GM18498 (cell line): Measurements from ENCODE around the gene FBXW8.
A peak's percentile ranks its signal among the peaks of the same experiment; 100 is the strongest.
"Not testable (repeated sequence)": the region's sequence is repeated elsewhere in the genome, so short reads cannot be mapped to it uniquely, and the experiment has no call there.

Experiments
- ATAC-seq: cut with Tn5 transposase; IDR thresholded peaks from one replicate; pipeline ENCODE4 v1.9.1; 2021; ENCODE audit warnings: mild to moderate bottlenecking, moderate library complexity; ENCODE audit not compliant: unreplicated experiment

FBXW8 gene

DNA sequence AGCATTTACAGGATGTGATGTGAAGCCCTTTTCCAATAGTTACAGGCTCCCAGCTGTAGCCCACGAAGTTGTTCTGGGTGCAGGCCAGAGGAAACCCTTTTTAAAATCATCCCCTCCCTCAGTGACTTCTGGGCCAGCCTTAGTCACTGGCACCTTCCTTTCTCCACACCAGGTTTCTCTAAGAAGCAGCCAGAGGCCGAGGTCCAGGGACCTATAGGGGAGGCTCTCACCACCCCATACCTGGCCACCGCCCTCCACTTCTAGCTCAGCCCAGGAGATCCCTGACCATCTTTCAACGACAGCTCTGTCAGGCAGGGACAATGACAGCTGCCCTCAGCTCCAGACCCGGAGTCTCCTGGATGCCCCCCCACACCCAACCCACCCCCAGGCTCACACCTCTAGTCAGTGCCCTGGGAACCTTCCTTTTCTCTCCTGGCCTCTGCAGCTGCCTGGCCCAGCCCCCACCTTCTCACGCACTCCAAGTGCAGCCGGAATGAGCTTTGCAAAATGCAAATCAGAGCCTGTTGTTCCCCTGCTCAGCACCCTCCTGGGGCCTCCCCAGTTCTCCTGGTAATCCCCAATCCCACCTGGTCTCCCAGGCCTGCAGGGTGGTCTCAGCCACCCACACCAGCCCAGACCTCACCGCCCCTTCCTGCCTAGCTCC is 141.8 kb downstream of the FBXW8 start:
- no peak for ATAC-seq

- ATAC-seq, result no peak
These were observed 142.3 kb downstream of the FBXW8 start for GRCh38 chr12:117053050-117053400.

DNA sequence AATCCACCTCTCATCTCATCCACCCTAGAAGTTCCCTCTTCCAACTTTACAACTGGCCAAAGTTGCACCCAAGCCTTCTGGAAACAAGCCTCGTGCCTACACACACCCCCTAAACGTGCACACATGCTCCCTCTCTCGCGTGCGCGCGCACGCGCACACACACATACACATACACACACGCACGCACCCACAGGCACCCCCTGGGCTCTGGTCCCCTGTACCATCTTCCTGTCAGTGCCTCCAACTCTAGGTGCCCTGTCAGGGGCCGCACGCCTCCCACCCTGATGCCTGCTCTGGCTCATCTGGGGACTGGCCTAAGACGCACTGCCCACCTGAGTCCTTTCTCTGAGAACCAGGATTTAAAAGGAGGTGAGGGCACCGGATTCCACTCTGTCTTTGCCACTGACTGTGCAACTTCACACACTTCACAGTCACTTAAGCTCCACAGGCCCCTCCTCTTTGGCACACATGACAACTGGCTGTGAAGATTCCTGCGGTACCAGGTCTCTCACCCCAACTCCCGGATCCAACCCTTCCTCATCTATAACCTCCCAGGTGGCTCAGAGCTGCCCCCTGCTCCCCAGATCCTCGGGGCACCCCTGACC is 142.9 kb downstream of the FBXW8 start:
- ATAC-seq, result no peak

- no peak for ATAC-seq
These were observed 143.5 kb downstream of the FBXW8 start for GRCh38 chr12:117054279-117054678.

DNA sequence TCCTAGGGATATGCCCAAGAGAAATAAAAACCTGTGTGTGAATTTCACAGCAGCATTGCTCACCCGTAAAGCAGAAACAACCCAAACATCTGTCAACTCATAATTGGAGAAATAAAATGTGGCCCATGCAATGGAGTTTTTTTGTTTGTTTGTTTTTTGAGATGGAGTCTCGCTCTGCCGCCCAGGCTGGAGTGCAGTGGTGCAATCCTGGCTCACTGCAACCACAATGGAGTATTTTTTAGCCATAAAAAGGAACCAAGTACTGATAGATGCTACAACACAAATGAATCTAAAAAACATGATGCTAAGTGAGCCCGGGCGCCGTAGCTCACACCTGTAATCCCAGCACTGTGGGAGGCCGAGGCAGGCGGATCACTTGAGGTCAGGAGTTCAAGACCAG is 146.9 kb downstream of the FBXW8 start:
- ATAC-seq, result not testable (repeated sequence)

DNA sequence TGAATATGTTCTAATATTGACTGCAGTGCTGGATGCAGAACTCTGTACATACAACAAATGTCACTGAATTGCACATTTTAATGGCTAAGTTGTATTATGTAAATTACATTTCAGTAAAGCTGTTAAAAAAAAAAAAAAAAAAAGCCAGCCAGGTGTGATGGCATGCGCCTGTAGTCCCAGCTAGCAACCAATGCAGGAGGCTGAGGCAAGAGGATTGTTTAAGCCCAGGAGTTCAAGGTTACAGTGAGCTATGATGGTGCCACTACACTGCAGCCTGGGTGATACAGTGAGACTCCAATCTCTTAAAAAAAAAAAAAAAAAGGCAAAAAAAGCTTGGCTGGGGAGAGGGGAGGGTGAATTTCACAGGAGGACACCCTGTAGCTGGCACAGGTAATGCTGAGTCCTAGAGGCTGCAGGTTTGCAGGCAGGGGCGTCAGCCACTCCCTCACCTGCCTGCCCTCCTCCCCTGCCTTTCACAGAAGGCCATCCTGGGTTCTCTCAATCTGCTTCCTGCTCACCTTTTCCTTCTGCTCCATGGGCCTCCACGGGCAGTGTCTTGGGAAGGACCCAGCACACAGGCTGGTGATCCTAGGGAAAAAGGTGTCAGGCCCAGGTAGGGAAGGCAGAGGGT is 147.8 kb downstream of the FBXW8 start:
- ATAC-seq, result no peak

- no peak for ATAC-seq
These were observed 148.4 kb downstream of the FBXW8 start for GRCh38 chr12:117059156-117059555.

- ATAC-seq, result no peak
These were observed 149.6 kb downstream of the FBXW8 start for GRCh38 chr12:117060246-117060928.

GRCh38 chr12:117060929-117061305 is 150.2 kb downstream of the FBXW8 start:
- ATAC-seq, result no peak

- ATAC-seq, result no peak
These were observed 150.9 kb downstream of the FBXW8 start for GRCh38 chr12:117061555-117062079.

DNA sequence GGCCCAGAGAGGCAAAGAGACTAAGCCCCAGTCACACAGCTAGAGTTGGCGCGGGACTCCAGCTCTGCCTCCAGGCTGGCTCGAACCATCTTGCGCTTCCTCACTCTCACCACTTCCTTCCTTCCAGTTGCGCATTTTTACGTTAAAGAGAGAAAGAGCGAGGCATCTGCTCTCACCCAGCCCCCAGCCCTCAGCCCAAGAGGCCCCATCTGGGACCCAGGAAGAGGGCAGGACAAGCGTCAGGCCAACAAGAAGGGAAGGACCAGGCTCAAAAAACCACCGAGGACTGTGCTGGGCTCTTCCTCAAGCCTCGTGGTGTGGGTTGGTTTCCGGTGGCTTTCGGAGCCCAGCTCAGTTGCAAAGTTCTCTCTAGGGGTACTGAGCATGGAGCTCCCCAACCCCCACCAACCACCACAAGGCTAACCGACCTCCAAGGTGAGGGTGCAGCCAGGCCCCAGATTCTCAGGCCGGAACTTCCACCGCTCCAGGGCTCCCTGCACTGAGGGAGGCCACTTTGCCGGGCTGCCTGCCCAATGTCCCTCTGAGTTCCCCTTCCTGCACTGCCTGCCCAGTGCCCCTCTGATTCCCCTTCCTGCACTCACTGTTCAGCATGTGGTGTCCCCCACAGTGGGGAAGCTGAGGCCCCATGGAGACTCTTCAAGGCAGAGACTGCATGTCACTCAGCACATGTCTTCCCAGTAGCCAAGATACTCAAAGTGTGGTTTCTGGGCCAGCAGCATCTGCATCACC is 152.6 kb downstream of the FBXW8 start:
- peak; percentile 59 for ATAC-seq

DNA sequence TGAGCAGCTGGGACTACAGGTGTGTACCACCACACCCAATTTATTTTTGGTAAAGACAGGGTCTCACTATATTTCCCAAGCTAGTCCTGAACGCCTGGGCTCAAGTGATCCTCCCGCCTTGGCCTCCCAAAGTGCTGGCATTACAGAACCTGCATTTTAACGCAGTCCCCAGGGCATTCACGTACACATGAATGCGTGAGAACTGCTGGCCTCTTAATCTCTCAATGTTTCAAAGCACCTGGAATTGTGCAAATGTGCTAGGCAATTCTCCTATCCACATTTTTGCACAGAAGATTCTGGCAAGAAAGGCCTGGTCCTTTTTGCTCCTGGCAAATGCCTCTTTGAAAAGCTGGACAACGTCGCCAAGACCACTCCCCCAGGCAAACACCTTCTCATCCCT is 153.3 kb downstream of the FBXW8 start:
- ATAC-seq, result no peak

- no peak for ATAC-seq
These were observed 153.8 kb downstream of the FBXW8 start for GRCh38 chr12:117064596-117064995.

DNA sequence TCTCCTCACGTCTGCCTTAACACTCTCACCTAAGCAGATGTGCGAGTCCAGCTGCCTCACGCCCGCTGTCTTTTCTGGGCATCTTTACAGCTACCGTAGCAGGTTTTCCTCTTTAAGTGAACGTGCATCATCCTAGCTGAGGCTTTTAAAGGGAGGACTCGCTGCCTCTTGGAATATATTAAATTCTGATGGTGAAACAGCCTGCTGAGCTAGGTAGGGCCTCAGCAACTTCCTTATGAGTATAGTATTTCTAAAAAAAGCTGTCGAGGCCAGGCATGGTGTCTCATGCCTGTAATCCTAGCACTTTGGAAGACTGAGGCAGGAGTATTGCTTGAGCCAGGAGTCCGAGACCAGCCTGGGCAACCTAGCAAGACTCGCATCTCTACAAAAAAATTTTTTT is 156.3 kb downstream of the FBXW8 start:
- ATAC-seq, result no peak

GRCh38 chr12:117067638-117068037 is 156.9 kb downstream of the FBXW8 start:
- no peak for ATAC-seq

DNA sequence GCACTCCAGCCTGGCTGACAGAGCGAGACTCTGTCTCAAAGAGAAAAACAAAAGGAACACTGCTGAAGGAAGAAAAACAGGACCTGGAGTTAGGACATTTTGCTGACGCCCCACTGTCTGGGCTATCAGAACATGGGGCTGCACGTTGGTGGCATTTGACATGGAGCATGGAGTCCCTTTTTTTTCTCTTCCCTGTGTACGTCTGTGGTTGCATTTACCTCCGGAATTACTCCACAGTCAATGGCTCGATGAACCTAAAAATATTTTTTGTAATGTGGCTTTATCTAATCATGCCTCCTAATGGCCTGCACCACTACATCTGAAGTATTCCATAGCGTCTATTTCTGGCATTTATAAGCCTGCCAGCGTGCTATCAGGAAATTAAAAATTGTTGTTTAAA is 157.7 kb downstream of the FBXW8 start:
- no peak for ATAC-seq

DNA sequence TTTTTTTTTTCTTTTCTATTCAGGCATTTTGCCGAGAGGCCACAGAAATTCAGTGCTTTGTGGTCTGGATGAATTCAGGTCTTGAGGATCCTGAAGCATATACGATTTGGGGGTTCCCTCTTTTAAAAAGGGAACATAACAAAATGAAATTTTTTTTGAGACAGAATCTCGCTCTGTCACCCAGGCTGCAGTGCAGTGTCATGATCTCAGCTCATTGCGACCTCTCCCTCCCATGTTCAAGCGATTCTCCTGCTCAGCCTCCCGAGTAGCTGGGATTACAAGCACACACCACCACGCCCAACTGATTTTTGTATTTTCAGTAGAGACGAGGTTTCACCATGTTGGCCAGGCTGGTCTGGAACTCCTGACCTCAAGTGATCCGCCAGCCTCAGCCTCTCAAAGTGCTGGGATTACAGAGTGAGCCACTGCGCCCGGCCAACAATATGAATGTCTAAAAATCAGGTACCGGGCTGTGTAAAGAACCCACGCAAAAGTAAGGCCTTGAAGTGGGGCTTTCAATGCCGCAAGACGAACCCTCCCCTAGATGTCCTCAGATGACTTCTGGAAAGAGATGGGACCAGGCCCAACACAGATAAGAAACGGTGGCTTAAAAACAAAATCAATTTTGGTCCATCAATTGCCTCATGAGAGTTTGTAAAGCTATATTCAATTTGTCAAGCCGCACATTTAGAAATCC is 158.5 kb downstream of the FBXW8 start:
- ATAC-seq, result no peak

DNA sequence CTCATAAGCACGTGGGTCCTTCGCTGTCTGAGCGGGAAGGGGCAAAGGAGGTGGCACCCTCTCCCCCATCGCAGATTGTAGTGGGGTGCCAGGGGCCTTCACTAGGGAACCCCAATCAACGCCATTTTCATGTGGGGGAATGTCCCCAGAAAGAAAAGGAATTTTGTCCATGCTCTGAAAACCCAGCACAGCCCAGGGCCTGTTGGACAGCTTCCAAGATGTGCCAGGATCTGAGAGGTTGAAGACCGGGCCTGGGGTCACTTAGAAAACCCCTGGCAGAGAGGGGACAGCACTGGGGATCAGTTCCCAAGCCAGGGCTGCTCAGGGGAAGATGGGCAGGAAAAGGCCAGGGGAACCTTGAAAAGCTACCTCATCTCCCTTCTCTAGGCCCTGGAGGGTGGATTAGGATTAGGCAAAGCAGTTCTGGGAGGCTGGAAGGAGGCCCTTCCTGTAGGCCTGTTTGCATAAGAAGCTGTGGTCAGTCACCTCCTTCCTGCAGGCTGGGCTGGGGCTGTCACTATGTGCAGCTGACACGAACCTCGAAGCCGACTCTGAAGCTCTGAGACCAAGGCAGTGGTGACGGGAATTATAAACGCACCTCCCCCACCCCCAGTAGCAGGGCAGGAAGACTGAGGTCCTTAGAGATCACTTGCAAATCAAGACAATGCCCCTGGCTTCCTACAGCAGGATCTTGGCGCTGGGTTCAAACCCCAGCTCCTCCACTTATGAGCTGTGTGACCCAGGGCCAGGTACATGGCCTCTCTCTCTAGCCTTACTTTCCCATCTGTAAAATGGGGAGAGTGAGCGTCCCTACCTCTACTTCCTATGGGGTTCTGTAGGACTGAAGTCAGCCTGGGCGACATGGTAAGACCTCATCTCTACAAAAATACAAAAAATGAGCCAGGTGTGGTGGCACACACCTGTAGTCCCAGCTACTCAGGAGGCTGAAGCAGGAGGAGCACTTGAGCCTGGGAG is 159.5 kb downstream of the FBXW8 start:
- ATAC-seq, result no peak

DNA sequence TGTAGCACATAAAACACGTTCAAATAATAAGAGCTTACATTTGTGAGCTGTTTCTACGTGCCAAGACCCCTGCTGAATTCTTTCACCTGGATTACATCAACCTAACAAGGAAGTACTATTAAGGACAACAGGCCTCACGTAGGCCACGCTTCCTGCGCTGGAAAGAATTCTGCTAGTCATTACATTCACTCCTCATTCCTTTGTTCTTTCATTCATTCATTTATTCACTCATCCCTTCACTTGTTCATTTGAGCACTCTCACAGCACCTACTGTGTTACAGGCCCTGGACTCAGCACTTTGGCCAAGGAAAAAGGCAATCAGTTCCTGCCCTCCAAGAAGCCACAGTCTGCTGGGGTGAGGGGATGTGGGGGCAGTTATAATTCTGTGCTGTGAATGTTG is 160.3 kb downstream of the FBXW8 start:
- ATAC-seq, result no peak
